Measurements from ENCODE around the gene ABHD12B.
"Not testable (repeated sequence)": the region's sequence is repeated elsewhere in the genome, so short reads cannot be mapped to it uniquely, and the experiment has no call there.

ABHD12B gene

DNA sequence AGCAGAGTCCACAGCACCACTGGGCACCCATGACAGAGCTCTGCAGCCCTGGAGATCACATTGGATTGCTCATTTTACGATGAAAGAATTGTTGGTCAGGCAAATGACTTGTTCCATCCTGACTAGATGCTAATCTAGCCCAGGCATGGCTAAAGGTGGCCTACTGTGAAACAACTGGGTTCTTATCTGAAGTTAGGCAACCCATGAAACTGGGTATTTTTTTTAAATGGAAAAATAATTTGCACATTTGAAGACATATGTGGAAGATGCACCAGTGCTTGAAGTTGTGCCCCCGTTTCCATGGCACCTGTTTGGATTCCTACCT lies 64.1 kb downstream of the ABHD12B start:
- no peak for DNase-seq

GRCh38 chr14:50936882-50937281 lies 65.0 kb downstream of the ABHD12B start:
- DNase-seq, result peak in 2 of 4 experiments; percentile 9 to 12

DNA sequence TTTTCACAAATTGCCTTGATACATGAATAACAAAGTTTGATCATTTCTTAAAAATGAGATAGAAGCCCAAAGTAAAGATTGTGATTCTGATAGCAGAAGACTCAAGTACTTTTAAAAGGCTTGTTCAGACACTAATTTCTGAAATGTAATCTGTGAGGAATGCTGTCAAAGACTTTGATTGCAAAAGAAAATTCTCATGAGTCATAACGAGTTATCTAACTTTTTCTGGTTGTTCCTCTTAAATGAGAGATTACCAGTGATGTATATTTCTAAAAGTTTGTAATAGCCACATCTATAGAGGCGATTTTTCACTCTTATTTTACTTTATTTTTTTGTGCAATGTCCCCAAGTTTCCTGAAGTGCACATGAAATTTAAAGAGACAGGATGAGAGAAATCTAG lies 65.5 kb downstream of the ABHD12B start:
- peak in 2 of 4 experiments; percentile 80 to 83 for DNase-seq

DNA sequence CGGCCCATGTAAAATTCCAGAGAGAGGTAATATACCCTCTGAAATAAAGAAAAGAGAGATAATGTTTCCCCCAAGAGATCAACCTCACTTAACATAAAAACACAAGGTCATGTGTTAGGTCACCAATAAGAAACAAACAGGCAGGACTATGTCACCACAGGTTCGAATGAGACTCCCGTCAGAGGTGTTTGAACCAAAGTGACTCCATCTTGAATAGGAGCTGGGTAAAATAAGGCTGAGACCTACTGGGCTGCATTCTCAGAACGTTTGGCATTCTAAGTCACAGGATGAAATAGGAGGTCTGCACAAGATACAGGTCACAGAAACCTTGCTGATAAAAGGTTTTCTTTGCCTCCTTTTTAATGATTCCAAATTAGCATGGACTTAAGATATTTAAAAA lies 65.9 kb downstream of the ABHD12B start:
- DNase-seq, result no peak

DNA sequence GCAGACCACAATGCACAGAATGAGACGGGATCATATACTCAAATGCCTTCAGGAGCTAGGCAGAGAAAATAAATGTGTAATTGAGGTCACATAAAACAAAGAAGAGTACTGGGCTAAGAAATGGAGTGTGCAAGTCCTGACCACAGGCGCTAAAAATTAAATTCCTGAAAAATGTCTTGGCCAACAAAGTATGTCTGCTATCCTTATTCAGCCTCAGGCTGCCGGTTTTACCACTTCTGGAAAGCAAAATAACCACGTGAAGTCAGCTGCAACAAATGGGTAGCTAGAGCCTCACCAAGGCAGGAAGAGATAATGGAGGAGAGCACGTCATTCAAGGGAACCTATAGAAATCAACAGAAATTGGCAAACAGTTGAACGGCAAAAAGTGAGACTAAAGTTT lies 69.3 kb downstream of the ABHD12B start:
- no peak for DNase-seq

- not testable (repeated sequence) for DNase-seq
These were observed 69.8 kb downstream of the ABHD12B start for GRCh38 chr14:50941638-50942037.

DNA sequence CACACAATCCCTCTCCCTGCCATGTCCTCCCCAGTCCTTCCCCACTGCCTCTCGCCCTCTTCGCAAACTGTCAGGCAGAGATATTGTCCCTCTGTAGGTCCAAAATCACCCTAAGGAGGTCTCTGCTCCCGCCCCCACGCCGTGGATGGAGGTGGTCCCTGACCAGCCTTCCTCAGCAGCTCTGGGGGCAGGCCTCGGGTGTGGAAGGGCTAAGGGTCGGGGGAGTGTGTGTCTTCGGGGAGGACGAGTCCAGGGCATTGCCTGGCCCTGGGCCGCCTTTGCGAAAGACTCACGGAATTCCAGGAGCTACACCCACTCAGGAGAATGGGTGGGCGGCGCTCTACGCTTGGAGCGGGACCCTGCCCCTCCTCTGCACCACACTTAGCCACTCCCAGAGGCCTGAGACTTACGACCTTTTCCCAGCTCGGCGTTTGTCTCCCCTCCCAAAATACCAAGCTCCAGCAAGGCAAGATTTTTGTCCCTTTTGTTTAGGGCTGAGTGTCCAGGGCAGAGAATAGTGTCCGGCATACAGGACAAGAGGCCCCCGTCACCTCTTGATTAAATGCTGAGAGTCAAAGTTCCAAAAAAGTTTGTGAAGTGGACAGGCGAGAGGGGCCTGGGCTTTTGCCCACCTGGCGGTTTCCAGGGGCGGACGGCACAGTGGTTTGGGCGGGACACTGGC lies 71.5 kb downstream of the ABHD12B start:
- DNase-seq, result peak in 3 of 4 experiments; percentile 22 to 56 (median 46)

- peak; percentile 86 to 96 (median 92) for DNase-seq
These were observed 72.2 kb downstream of the ABHD12B start, which contains the start of gene PYGL for GRCh38 chr14:50943943-50944646. TSS of gene PYGL (minus strand) at chr14:50944483. CDS start at chr14:50944403, 80 bp downstream.

- DNase-seq, result peak in 1 of 4 experiments; percentile 73
These were observed 73.0 kb downstream of the ABHD12B start for GRCh38 chr14:50944647-50945413.

DNA sequence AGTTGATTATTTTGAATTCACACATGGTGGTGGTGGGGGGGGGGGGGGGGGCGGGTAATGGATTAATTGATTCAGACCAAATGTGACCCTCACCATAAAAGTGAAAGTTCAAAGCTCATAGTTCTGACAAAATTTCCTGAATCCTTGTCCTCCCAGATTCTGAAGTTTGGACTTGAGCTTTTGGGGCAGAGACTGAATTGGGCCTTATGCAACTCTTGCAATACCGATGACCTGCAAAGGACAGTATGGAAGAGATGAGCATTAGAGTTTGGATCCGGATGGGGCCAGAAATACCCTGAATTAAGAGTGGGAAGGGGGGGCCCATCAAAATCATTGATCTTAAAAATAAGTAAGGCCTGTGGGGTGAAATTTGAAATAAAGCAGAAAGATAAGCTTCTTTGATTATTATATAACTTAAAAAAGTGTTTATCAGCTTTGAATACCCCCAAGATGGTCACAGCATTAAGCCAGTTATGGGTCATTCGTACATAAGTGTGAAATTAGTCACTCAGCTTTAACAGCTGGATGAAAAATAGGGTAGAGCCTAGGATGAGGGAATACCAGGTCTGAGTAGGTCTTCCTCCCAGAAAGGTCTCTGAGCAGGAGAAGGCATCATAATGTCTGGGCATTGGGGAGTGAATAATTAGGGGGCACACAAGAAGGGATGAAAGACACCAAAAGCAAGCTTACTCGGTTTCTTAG lies 74.5 kb downstream of the ABHD12B start:
- DNase-seq, result no peak

- DNase-seq, result no peak
These were observed 75.6 kb downstream of the ABHD12B start for GRCh38 chr14:50947446-50947845.

DNA sequence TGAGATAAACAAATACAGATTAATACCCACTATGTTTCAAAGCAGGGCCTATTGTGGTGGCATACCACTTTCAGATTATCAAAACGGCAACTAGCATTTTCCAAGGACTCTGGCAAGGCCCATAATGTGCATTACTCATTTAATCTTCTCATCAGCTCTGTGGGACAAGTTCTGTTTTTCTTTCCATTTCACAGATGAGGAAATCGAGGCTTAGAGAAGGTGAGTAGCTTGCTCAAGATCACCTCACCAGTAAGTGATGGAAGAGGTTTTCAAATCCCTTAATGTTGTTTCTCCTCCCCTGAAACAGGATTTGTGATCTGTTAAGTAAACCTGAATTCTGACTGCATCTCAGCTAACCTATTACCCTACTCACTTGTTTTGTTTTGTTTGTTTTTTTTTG lies 76.4 kb downstream of the ABHD12B start:
- no peak for DNase-seq

GRCh38 chr14:50951032-50951431 lies 79.2 kb downstream of the ABHD12B start:
- DNase-seq, result peak; percentile 25 to 74 (median 46)

DNA sequence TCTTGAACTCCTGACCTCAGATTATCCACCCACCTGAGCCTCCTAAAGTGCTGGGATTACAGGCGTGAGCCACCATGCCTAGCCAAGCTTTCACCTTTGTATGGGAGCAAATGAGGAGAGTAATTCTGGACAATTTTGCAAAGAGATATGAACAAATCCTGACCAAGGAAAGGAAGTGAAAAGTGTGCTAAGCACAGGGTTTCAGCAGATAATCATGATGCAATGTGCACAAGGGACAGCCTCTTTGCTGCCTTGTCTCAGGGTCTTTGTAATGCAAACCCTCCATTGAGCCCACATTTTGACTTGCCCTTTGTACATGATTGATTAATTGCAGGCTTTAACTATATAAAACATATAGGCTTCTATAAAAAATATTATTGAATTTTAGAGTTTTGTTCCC lies 81.6 kb downstream of the ABHD12B start:
- DNase-seq, result peak in 3 of 4 experiments; percentile 13 to 39 (median 21)
